ENCODE results near the gene SETMAR. TPM values are rescaled to one million over a fixed set of nuclear protein-coding genes. Genes with fewer than 3 reads are reported as not detected.

SETMAR gene
- total and polyA plus RNA-seq, 9 donors, result 17.9 to 40.6 (median 31.2) TPM

GRCh38 chr3:4356546-4357410, 53.6 kb downstream of the SETMAR start:
- intact Hi-C loops (cut with DNase I), result loop anchor here (10.0 kb wide), 3 partner anchors 138 to 278 kb away; partner anchors contain the start of gene ITPR1 (in 2 of the 4)
- Histone ChIP-seq H3K4me3 (no peak overlapping the region), H3K4me1 (ENCODE audit: insufficient read depth) (peaks cover 26% of the 10 kb centered on the region), H3K9me3 (no peaks in the 10 kb centered on the region), H3K36me3 (no peaks in the 10 kb centered on the region), H3K27ac (no peak overlapping the region), H3K27me3 (no peaks in the 10 kb centered on the region)
- WGBS, 3 donors, result 13 to 20% (median 17%) methylated on average over 10 of the region's 10 CpGs
- TF ChIP-seq POLR2A (IDR thresholded peaks at IDR 0.05) (no peak), CTCF (IDR thresholded peaks at IDR 0.05) (no peak), EP300 (IDR thresholded peaks at IDR 0.05) (no peak)
- no peak for DNase-seq

- WGBS, 3 donors, result 22 to 32% (median 30%) methylated on average over 4 of the region's 4 CpGs
- H3K4me3 ChIP-seq, result no peak overlapping the region
- DNase-seq, result no peak
- no peaks in the 10 kb centered on the region for H3K36me3 ChIP-seq
- peaks cover 26% of the 10 kb centered on the region for H3K4me1 ChIP-seq (ENCODE audit: insufficient read depth)
- intact Hi-C loops (cut with DNase I), result loop anchor here (10.0 kb wide), 3 partner anchors 137 to 277 kb away; partner anchors contain the start of gene ITPR1 (in 2 of the 4)
- no peaks in the 10 kb centered on the region for H3K27me3 ChIP-seq
- no peaks in the 10 kb centered on the region for H3K9me3 ChIP-seq
- H3K27ac ChIP-seq, result no peak overlapping the region
- TF ChIP-seq EP300 (IDR thresholded peaks at IDR 0.05) (no peak), CTCF (IDR thresholded peaks at IDR 0.05) (no peak), POLR2A (IDR thresholded peaks at IDR 0.05) (no peak)
Observed at GRCh38 chr3:4358273-4358672, 55.1 kb downstream of the SETMAR start.

DNA sequence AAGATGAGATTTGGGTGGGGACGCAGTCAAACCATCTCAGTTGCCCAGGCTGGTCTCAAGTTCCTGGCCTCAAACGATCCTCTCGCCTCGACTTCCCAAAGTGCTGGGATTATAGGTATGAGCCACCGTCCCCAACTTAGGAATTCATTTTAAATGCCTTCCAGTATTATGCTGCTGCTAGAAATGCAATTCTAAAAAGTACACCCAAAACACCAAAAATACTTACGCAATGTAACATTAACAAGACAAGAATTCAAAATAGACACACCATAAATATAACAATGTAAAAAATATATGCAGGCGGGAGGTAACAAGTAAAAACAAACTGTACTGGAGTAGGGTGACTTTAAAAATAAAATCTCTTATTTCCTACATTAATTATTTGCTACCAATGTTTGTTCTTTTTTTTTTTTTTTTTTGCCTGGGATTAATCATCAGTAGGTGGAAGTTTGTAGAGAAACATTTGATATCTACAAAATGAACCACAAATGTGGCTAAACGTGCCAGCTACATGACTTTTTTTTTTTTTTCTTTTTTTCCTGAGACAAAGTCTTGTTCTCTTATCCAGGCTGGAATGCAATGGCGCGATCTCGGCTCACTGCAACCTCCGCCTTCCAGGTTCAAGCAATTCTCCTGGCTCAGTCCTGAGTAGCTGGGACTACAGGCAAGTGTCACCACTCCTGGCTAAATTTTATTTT, 56.8 kb downstream of the SETMAR start:
- Histone ChIP-seq H3K27me3 (no peaks in the 10 kb centered on the region), H3K36me3 (no peaks in the 10 kb centered on the region), H3K4me1 (ENCODE audit: insufficient read depth) (peaks cover 24% of the 10 kb centered on the region), H3K27ac (no peak overlapping the region), H3K4me3 (no peak overlapping the region), H3K9me3 (no peaks in the 10 kb centered on the region)
- intact Hi-C loops (cut with DNase I), result loop anchor here (10.0 kb wide), 3 partner anchors 135 to 275 kb away; partner anchors contain the start of gene ITPR1 (in 2 of the 4)
- TF ChIP-seq EP300 (IDR thresholded peaks at IDR 0.05) (no peak), CTCF (IDR thresholded peaks at IDR 0.05) (no peak), POLR2A (IDR thresholded peaks at IDR 0.05) (no peak)
- no peak for DNase-seq
- WGBS, 3 donors, result 41 to 65% (median 43%) methylated on average over 12 of the region's 12 CpGs

DNA sequence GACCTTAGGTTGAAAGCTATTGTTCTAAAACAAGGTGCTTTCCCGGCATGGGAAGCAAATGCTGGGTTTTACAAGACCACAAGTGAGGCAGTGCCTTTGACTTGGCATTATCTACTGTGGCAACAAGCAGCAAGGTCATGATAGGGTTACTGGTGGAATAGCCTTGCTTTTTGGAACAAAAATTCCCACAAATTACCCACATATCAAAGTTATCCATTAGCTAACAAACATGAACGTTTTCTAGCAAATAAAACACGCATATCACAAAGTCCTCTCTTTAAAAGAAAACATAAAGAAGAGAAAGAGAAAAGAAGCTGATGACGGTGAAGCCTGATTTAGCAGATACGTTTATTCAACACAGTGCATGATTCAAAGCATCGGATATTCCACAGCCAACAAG, 57.6 kb downstream of the SETMAR start:
- Histone ChIP-seq H3K9me3 (no peaks in the 10 kb centered on the region), H3K4me1 (ENCODE audit: insufficient read depth) (peaks cover 17% of the 10 kb centered on the region), H3K36me3 (no peaks in the 10 kb centered on the region), H3K27me3 (no peaks in the 10 kb centered on the region), H3K27ac (peak overlapping the region in 1 of 2 donors; percentile 12), H3K4me3 (no peak overlapping the region)
- no peak for DNase-seq
- TF ChIP-seq POLR2A (IDR thresholded peaks at IDR 0.05), result no peak
- no peak for TF ChIP-seq EP300 (IDR thresholded peaks at IDR 0.05)
- no peak for TF ChIP-seq CTCF (IDR thresholded peaks at IDR 0.05)
- 32 to 50% (median 38%) methylated on average over 6 of the region's 6 CpGs for WGBS, 3 donors
- intact Hi-C loops (cut with DNase I), result no loop called here

Measured in ovary (tissue), 9 donors.